Choroid plexus epithelial cell (primary cell): ENCODE results near the gene RBM22.

Experiments
- DNase-seq: peaks from one replicate; pipeline ENCODE4 v3.0.0-alpha.2; 2010; ENCODE audit warnings: low read depth
- H3K4me3 ChIP-seq: 2 replicates; pipeline ENCODE4 v1.5.1; 2011; ENCODE audit warnings: low read depth, mild to moderate bottlenecking, control low read depth, low read length, moderate library complexity
- TF ChIP-seq, protein P1 (sequence below): conservative IDR thresholded peaks from 2 replicates; pipeline ENCODE4 v1.5.1; 2011; ENCODE audit warnings: low read depth, mild to moderate bottlenecking, control low read depth, inconsistent platforms, low read length, moderate library complexity

RBM22 gene

DNA sequence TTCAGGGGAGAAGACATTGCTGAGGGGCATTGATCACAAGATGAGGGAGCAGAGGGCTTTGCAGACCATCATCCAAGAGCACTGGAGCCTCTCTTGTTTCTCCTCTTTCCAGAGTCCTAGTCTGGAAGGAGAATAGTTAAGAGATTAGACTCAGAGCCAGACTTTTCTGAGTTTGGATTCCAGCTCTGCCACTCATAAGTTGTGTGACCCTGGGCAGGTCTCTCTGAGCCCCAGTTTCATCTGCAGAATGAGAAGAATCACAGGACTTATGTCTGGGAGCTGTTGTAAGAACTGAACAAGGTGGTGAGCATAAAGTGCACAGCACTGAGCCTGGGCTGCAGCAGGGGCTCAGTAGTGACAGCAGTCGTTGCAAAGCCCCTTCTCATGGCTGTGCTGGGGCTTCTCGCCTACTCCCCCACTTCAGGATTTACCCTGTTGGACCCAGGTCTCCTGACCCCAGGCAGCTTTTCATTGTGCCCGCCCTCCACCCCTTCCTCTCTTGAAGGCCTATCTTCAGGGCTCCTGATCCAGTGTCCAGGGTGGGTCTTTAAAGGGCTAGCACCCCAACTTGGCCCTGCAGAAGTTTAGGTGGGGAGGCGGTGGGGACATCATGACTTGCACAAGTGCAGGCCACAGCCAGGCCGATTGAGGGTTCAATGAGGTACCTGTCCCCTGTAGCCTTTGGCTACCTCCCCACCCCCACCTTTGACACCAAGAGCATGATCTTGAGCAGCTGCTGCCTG is 58.9 kb downstream of the RBM22 start:
- TF ChIP-seq, protein P1, sequence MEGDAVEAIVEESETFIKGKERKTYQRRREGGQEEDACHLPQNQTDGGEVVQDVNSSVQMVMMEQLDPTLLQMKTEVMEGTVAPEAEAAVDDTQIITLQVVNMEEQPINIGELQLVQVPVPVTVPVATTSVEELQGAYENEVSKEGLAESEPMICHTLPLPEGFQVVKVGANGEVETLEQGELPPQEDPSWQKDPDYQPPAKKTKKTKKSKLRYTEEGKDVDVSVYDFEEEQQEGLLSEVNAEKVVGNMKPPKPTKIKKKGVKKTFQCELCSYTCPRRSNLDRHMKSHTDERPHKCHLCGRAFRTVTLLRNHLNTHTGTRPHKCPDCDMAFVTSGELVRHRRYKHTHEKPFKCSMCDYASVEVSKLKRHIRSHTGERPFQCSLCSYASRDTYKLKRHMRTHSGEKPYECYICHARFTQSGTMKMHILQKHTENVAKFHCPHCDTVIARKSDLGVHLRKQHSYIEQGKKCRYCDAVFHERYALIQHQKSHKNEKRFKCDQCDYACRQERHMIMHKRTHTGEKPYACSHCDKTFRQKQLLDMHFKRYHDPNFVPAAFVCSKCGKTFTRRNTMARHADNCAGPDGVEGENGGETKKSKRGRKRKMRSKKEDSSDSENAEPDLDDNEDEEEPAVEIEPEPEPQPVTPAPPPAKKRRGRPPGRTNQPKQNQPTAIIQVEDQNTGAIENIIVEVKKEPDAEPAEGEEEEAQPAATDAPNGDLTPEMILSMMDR, result no peak
- H3K4me3 ChIP-seq, result peak overlapping the region; percentile 58
- DNase-seq, result no peak

DNA sequence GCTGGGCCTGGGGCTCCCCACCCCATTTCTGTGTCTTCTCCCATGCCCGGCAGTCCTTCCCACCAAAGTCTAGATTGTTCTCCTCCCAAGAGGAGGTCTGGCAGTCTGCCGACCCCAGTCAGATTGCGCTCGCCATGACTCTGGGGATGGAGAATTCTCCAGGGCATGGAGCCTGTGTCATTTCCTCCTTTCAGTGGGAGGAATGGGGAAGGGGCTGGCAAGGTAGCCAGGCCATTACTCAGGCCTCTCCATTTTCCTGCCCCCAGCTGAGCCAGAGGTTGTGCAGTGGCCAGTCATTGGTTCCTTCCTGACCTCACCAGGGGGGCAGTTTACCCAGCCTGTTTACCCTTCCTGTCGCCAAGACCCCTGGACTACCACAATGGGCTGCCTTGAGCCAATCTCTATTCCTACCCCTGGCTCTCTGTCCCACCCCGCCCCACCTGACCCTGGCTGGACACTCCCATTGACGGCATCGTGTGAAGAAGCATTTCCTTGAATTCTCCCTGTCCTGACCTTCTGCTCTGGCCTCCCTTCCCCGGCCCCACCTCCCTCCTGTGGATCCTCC is 59.8 kb downstream of the RBM22 start:
- TF ChIP-seq, protein P1, result no peak
- DNase-seq, result peak; percentile 74
- peak overlapping the region; percentile 58 for H3K4me3 ChIP-seq
